ENCODE results near the gene PBLD. TPM values are rescaled to one million over a fixed set of nuclear protein-coding genes. Genes with fewer than 3 reads are reported as not detected.

Gene PBLD
- total RNA-seq, 4 donors from 2014 or later = 2.0 to 3.6 (median 2.8) TPM

GRCh38 chr10:68346774-68347173 lies 14.0 kb upstream of the PBLD start:
- no peak for TF ChIP-seq CTCF (IDR thresholded peaks at IDR 0.05)
- TF ChIP-seq POLR2A (IDR thresholded peaks at IDR 0.05) = no peak
- intact Hi-C loops (cut with DNase I; ENCODE audit: low total_unique reads) = no loop called here
- WGBS, 2 donors = 77 to 90% methylated on average over 4 of the region's 4 CpGs

GRCh38 chr10:68345621-68346020 lies 12.9 kb upstream of the PBLD start:
- intact Hi-C loops (cut with DNase I; ENCODE audit: low total_unique reads) = no loop called here
- TF ChIP-seq CTCF (IDR thresholded peaks at IDR 0.05) (no peak), POLR2A (IDR thresholded peaks at IDR 0.05) (no peak)
- 85 to 90% methylated on average over 4 of the region's 4 CpGs for WGBS, 2 donors
- H3K4me3 ChIP-seq (ENCODE audit: low read depth, poor library complexity, severe bottlenecking) = no peak overlapping the region
- no peak for DNase-seq (ENCODE audit: low spot score in 2 of 2)

More at GRCh38 chr10:68346774-68347173, 14.0 kb upstream of the PBLD start:
- no peak for DNase-seq (ENCODE audit: low spot score in 2 of 2)
- H3K4me3 ChIP-seq (ENCODE audit: low read depth, poor library complexity, severe bottlenecking) = no peak overlapping the region

- WGBS, 2 donors = 88 to 91% methylated on average over 3 of the region's 3 CpGs
- no peak for DNase-seq (ENCODE audit: low spot score in 2 of 2)
- H3K4me3 ChIP-seq (ENCODE audit: low read depth, poor library complexity, severe bottlenecking) = no peak overlapping the region
- TF ChIP-seq CTCF (IDR thresholded peaks at IDR 0.05) = no peak
- no peak for TF ChIP-seq POLR2A (IDR thresholded peaks at IDR 0.05)
- intact Hi-C loops (cut with DNase I; ENCODE audit: low total_unique reads) = no loop called here
Observed at GRCh38 chr10:68342909-68343516, 10.3 kb upstream of the PBLD start.

- intact Hi-C loops (cut with DNase I; ENCODE audit: low total_unique reads) = no loop called here
- WGBS, 2 donors = 93 to 97% methylated on average over 8 of the region's 8 CpGs
- no peak for DNase-seq (ENCODE audit: low spot score in 2 of 2)
- no peak overlapping the region for H3K4me3 ChIP-seq (ENCODE audit: low read depth, poor library complexity, severe bottlenecking)
- TF ChIP-seq CTCF (IDR thresholded peaks at IDR 0.05) (no peak), POLR2A (IDR thresholded peaks at IDR 0.05) (no peak)
Observed at GRCh38 chr10:68340358-68341080, 7.8 kb upstream of the PBLD start.

GRCh38 chr10:68336754-68337351 lies 4.1 kb upstream of the PBLD start:
- intact Hi-C loops (cut with DNase I; ENCODE audit: low total_unique reads) = no loop called here
- H3K4me3 ChIP-seq (ENCODE audit: low read depth, poor library complexity, severe bottlenecking) = no peak overlapping the region
- no peak for DNase-seq (ENCODE audit: low spot score in 2 of 2)
- 71 to 75% methylated on average over 7 of the region's 7 CpGs for WGBS, 2 donors
- TF ChIP-seq POLR2A (IDR thresholded peaks at IDR 0.05) = no peak
- TF ChIP-seq CTCF (IDR thresholded peaks at IDR 0.05) = no peak
